ENCODE measurements around the gene MRPS22. TPM values are rescaled to one million over a fixed set of nuclear protein-coding genes. Genes with fewer than 3 reads are reported as not detected.

The MRPS22 gene
- total and polyA plus RNA-seq, 11 donors: 66.0 to 110 (median 78.7) TPM

DNA sequence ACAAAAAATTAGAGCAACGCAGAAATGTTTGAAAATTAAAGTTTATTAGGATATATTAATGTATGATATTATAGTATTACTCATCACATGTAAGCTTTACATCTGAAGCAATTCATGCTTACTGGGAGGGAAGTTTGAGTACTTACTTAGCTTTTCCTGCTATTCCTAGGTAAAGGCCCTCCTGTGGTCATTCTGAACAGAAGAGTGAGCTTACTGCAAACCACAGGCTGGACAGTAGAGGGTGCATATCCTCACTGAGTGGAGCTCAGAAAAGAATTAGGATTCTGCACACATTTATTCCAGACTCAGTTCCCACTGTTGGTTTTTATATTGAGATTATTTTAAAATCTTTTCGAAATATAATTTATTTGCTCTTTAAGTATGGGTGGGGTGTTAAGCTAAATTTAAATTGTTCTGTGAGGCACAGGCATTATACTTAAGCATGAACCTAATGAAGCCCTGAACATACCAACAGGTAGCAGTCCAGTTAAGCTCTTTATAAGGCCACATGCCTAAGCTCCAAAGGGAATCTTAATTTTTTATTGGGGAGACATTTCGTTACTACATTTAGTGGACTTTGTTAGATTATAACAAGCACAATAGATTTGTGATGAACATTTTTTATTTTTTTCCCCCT lies 10.2 kb downstream of the MRPS22 start:
- WGBS, 4 donors: 67 to 94% (median 76%) methylated on average over 3 of the region's 3 CpGs

DNA sequence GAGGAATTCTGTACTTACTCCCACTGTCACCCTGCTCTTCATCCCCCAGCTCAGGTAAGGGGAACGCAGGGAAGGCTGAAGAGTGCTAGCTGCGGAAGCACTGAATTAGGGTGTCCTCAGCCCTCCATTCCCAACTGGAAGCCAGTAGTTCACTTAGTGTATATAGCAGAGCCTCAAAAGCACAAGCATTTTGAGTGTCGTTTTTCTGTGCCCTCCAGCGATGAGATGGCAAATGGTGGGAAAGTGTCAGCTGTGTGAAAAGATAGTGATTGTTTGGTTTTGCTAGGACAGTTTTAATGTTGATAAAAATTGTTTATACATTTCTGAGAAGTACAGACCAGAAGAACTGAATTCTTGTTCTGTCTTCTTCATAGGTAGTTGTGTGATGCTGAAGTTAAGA lies 10.8 kb downstream of the MRPS22 start:
- Histone ChIP-seq H3K27ac (no peak overlapping the region), H3K27me3 (no peaks in the 10 kb centered on the region), H3K4me3 (no peak overlapping the region), H3K4me1 (peaks cover 0 to 9% (median 0%) of the 10 kb centered on the region in 12 donors), H3K9me3 (no peaks in the 10 kb centered on the region), H3K36me3 (peaks cover 0 to 100% (median 100%) of the 10 kb centered on the region in 9 donors)
- WGBS, 4 donors: 93 to 95% (median 94%) methylated on average over 4 of the region's 4 CpGs
- no peak for ATAC-seq
- intact Hi-C loops (cut with DNase I): loop anchor here in 2 of 10 donors (5.0 to 10.0 kb wide), 2 partner anchors 33 to 760 kb away; partner anchors contain the start of genes CEP70 (in 1 of the 2) and COPB2 (in 1 of the 2)
- TF ChIP-seq POLR2A (IDR thresholded peaks at IDR 0.05): no peak
- TF ChIP-seq, protein P1, sequence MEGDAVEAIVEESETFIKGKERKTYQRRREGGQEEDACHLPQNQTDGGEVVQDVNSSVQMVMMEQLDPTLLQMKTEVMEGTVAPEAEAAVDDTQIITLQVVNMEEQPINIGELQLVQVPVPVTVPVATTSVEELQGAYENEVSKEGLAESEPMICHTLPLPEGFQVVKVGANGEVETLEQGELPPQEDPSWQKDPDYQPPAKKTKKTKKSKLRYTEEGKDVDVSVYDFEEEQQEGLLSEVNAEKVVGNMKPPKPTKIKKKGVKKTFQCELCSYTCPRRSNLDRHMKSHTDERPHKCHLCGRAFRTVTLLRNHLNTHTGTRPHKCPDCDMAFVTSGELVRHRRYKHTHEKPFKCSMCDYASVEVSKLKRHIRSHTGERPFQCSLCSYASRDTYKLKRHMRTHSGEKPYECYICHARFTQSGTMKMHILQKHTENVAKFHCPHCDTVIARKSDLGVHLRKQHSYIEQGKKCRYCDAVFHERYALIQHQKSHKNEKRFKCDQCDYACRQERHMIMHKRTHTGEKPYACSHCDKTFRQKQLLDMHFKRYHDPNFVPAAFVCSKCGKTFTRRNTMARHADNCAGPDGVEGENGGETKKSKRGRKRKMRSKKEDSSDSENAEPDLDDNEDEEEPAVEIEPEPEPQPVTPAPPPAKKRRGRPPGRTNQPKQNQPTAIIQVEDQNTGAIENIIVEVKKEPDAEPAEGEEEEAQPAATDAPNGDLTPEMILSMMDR (IDR thresholded peaks at IDR 0.05): no peak
- no peak for DNase-seq

More for the DNA sequence above, 10.2 kb downstream of the MRPS22 start:
- no peak for TF ChIP-seq POLR2A (IDR thresholded peaks at IDR 0.05)
- TF ChIP-seq, protein P1 (IDR thresholded peaks at IDR 0.05): peak in 11 of 12 donors; percentile 13 to 79 (median 39)
- peaks cover 0 to 100% (median 100%) of the 10 kb centered on the region in 9 donors for H3K36me3 ChIP-seq
- no peak overlapping the region for H3K27ac ChIP-seq
- ATAC-seq (peak in 3 of 4 donors; percentile 61 to 64 (median 63)), DNase-seq (no peak)
- no peak overlapping the region for H3K4me3 ChIP-seq
- intact Hi-C loops (cut with DNase I): loop anchor here in 2 of 10 donors (5.0 to 10.0 kb wide), 2 partner anchors 33 to 759 kb away; partner anchors contain the start of genes CEP70 (in 1 of the 2) and COPB2 (in 1 of the 2)
- H3K4me1 ChIP-seq: peaks cover 0 to 3% (median 0%) of the 10 kb centered on the region in 12 donors
- H3K27me3 ChIP-seq: no peaks in the 10 kb centered on the region
- H3K9me3 ChIP-seq: no peaks in the 10 kb centered on the region

DNA sequence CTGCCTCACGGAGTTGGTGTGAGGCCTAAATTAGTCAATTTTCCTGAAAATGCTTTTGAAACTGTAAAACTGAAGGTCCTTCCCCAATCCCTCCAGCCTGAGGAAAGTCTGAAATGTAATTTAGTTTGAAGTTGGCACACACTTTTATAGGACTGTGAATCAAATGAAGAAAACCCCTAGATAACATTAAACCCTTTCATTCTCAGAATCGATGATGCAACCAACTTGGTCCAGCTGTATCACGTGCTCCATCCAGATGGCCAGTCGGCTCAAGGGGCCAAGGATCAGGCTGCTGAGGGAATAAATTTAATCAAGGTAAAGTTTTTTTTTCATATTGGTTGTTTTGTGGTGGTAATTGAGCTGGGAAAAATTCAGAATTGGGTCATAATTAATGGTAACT lies 11.7 kb downstream of the MRPS22 start:
- intact Hi-C loops (cut with DNase I): loop anchor here in 1 of 10 donors (10.0 kb wide), 1 partner anchor 761 kb away; the partner anchor contains the start of gene CEP70
- ATAC-seq: peak in 1 of 4 donors; percentile 34
- H3K4me3 ChIP-seq: no peak overlapping the region
- no peaks in the 10 kb centered on the region for H3K27me3 ChIP-seq
- H3K4me1 ChIP-seq: peaks cover 0 to 9% (median 0%) of the 10 kb centered on the region in 12 donors
- WGBS, 4 donors: 61 to 79% (median 70%) methylated on average over 4 of the region's 4 CpGs
- peaks cover 0 to 100% (median 100%) of the 10 kb centered on the region in 9 donors for H3K36me3 ChIP-seq
- H3K9me3 ChIP-seq: no peaks in the 10 kb centered on the region
- no peak for DNase-seq
- H3K27ac ChIP-seq: no peak overlapping the region
- TF ChIP-seq, protein P1 (IDR thresholded peaks at IDR 0.05): no peak
- TF ChIP-seq POLR2A (IDR thresholded peaks at IDR 0.05): no peak

DNA sequence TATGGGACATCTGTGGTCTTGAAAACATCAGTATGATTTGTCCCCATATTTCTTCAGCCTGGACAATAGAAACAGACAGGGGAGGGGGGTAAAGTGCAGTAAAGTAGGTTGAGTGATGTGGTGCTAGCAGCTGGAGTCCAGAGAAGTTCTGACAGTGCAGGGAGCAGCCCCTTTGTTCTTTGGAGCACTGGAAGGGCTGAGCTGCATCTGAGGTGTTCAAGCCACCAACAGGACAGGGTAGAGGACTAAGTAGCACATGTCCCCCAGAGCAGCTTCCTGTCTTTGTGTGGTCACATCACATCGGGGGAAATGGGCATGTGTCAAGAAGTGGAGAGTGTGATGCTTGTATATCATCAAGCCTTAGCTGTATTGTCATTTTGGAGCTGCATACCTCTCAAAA lies 12.1 kb downstream of the MRPS22 start:
- ATAC-seq (no peak), DNase-seq (no peak)
- Histone ChIP-seq H3K4me1 (peaks cover 0 to 9% (median 0%) of the 10 kb centered on the region in 12 donors), H3K4me3 (no peak overlapping the region), H3K9me3 (no peaks in the 10 kb centered on the region), H3K27ac (no peak overlapping the region), H3K36me3 (peaks cover 0 to 100% (median 100%) of the 10 kb centered on the region in 9 donors), H3K27me3 (no peaks in the 10 kb centered on the region)
- TF ChIP-seq, protein P1 (IDR thresholded peaks at IDR 0.05): no peak
- no peak for TF ChIP-seq POLR2A (IDR thresholded peaks at IDR 0.05)
- intact Hi-C loops (cut with DNase I): loop anchor here in 1 of 10 donors (10.0 kb wide), 1 partner anchor 761 kb away; the partner anchor contains the start of gene CEP70
- 32 to 50% (median 43%) methylated on average over 1 of the region's 1 CpG for WGBS, 4 donors
